Fibroblast of villous mesenchyme (primary cell): ENCODE measurements around the gene TAF10. TPM values are rescaled to one million over a fixed set of nuclear protein-coding genes. Genes with fewer than 3 reads are reported as not detected.

Experiments
- DNase-seq: peaks from one replicate; pipeline ENCODE4 v3.0.0-alpha.2; 2010; ENCODE audit warnings: low read depth
- H3K4me3 ChIP-seq: 2 replicates; pipeline ENCODE4 v1.5.1; 2011; ENCODE audit warnings: low read depth, mild to moderate bottlenecking, low read length
- CTCF ChIP-seq: IDR thresholded peaks from 2 replicates; pipeline ENCODE4 v1.5.1; 2012; ENCODE audit warnings: low read depth, mild to moderate bottlenecking, low read length; ENCODE audit not compliant: insufficient read depth
- total RNA-seq: library from RNA; depleted of rRNA; stranded (reverse); fragments of >200 nt; gene quantifications from 2 replicates; pipeline ENCODE4 v1.2.3, GENCODE V29; 2012

The TAF10 gene
- total RNA-seq, 1 donor = 28.9 TPM

- DNase-seq = peak; percentile 96
- H3K4me3 ChIP-seq = peak within 1 kb of the TSS; percentile 99
- TF ChIP-seq CTCF = no peak
Observed at GRCh38 chr11:6619004-6619745, 7.2 kb upstream of the TAF10 start, which contains the start of gene TPP1. Gene TPP1, minus strand, starts transcription at chr11:6619422. Its CDS starts 22 bp downstream, at chr11:6619400.

GRCh38 chr11:6618117-6619003 lies 6.3 kb upstream of the TAF10 start:
- DNase-seq = peak; percentile 91
- TF ChIP-seq CTCF = peak; percentile 18
- peak overlapping the region; percentile 99 for H3K4me3 ChIP-seq

GRCh38 chr11:6617315-6617781 lies 5.3 kb upstream of the TAF10 start:
- TF ChIP-seq CTCF = no peak
- peak; percentile 22 for DNase-seq
- H3K4me3 ChIP-seq = peak overlapping the region; percentile 99

- TF ChIP-seq CTCF = no peak
- DNase-seq = no peak
- H3K4me3 ChIP-seq = no peak overlapping the region
Observed at GRCh38 chr11:6616596-6617250, 4.7 kb upstream of the TAF10 start.

- no peak for TF ChIP-seq CTCF
- DNase-seq = no peak
- H3K4me3 ChIP-seq = no peak overlapping the region
Observed at GRCh38 chr11:6615882-6616585, 4.0 kb upstream of the TAF10 start.

GRCh38 chr11:6615046-6615445 lies 3.0 kb upstream of the TAF10 start:
- no peak overlapping the region for H3K4me3 ChIP-seq
- TF ChIP-seq CTCF = no peak
- no peak for DNase-seq
